Activated CD8-positive, alpha-beta memory T cell treated with anti-CD3 and anti-CD28 coated beads for 36 hours (primary cell): ENCODE measurements around the gene ENHO. TPM values are rescaled to one million over a fixed set of nuclear protein-coding genes. Genes with fewer than 3 reads are reported as not detected.

ENCODE experiments used
- CTCF ChIA-PET: fragments of 350-600 bp; sonication (Branson Sonifier 250); formaldehyde crosslinking; loops from one replicate; lab custom pipeline; 2021; ENCODE audit warnings: antibody characterized with exemption; lab: Charles Lee
- POLR2A ChIA-PET: fragments of 350-600 bp; sonication (Branson Sonifier 250); formaldehyde crosslinking; loops from one replicate; lab custom pipeline; 2021; ENCODE audit warnings: antibody characterized with exemption; lab: Charles Lee
- total RNA-seq, 2 experiments: library from RNA; stranded (reverse); gene quantifications; one replicate each; pipeline ENCODE4 v1.2.3, GENCODE V29; 2021

Gene ENHO
- total RNA-seq, 2 experiments from 2014 or later: 0.38 to 0.61 TPM

GRCh38 chr9:34514816-34515215 lies 8.0 kb downstream of the ENHO start:
- ChIA-PET CTCF (no interaction called here), POLR2A (no interaction called here)

DNA sequence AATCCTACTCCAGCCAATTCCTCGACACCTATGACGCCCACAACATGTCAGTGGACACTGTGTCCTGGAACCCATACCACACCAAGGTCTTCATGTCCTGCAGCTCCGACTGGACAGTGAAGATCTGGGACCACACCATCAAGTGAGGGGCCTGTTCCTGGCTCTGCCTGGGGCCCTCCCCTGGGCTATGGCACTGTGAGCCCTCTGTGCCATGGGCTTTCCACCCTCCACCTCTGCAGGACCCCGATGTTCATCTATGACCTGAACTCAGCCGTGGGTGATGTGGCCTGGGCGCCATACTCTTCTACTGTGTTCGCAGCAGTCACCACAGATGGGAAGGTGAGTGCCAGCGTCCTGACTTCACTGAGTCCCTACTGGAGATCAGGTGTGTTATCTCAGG lies 8.4 kb downstream of the ENHO start:
- ChIA-PET CTCF (no interaction called here), POLR2A (no interaction called here)

GRCh38 chr9:34513567-34514214 lies 9.1 kb downstream of the ENHO start:
- CTCF ChIA-PET: interaction anchor here (1.1 kb wide), 1 partner anchor 75 kb away, joined by 3 read pairs; no protein-coding TSS in a partner anchor

GRCh38 chr9:34512131-34513078 lies 10.4 kb downstream of the ENHO start:
- ChIA-PET CTCF (interaction anchor here (0.9 to 1.0 kb wide), 2 partner anchors 13 kb away, joined by 3 to 4 read pairs; no protein-coding TSS in a partner anchor), POLR2A (no interaction called here)

More at GRCh38 chr9:34513567-34514214, 9.1 kb downstream of the ENHO start:
- POLR2A ChIA-PET: no interaction called here

DNA sequence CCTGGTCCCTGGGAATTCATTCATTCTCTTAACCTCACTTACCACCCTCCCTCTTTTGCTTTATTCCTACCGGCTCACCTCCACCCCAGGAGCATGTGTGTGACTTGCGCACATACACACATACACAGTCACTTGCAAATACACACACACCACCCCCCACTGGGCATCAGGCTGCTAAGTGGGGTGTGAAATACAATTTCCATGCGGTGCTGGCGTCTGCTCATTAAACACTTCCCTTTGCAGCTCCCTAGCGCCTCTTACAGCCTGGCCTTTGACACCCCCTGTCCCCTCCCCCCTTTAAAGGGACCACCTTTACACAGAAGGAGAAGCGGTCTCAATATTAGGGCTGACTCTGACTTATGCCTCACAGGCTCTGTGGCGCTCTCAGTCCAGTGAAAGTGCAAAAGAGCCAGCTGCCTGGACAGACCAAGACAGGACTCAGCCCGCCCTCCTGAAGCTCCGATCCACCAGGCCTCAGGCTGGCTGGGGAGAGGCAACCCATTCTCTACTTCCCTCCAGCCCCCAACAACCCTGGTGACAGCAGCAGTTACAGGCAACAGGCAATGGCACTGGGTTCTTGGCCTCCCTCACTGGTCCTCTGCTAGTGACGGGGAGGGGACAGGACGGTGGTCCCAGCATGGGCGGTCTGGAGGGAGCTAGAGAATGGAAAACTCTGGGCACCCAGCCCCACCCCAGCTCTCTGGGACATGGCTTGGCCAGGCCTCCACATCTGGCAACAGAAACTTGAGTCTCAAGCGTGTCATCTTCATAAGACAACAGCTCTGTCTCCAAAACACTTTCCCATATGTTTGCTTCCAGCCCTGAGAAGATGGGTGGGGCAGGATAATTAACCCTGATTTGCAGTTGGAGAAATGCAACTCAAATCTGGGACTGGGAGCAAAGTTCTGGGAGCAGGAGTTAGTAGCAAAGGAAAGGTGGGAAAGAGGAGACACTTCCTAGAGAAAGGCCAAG lies 12.0 kb downstream of the ENHO start:
- CTCF ChIA-PET: interaction anchor here (0.7 to 1.0 kb wide), 3 partner anchors 10 to 81 kb away, joined by 3 to 4 read pairs (median 3); no protein-coding TSS in a partner anchor
- POLR2A ChIA-PET: no interaction called here

DNA sequence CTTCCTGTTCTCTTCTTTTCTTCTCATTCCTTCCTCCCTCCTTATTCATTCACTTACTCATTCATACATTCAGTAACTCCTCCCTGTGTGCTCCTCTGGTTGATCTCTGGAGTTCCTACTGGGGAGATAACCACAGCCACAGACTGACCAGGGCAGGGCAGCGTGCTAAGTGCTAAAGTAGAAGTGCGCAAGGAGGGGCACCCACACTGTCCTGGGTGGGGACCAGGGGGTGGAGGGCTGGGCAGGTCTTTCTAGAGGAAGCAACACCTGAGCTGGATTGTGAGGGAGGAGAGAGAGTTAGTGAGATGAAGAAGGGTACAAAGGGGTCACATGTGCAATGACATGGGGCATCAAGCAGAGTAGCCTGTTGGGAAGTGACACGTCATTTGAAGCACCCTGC lies 13.8 kb downstream of the ENHO start:
- CTCF ChIA-PET: no interaction called here

DNA sequence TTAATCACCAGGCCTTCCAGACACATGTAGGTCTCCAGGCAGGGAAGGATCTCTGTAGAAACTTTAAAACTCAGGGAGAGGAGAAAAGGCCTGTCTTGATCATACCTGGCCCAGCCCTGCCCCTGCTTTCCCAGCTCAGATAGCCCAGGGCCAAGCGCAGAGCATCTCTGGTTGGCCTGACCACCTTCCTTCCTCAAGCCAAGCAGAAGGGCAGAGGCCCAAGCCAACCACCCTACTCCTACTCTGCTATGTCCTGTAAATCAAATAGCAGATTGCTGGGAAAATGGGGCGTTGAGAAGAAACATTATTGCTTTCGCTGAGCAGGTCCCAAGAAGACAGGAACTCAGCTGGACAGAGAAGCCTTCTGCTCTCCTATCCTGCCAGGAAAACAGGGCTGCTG lies 14.3 kb downstream of the ENHO start:
- ChIA-PET POLR2A (no interaction called here), CTCF (no interaction called here)

More for the DNA sequence above, 13.8 kb downstream of the ENHO start:
- POLR2A ChIA-PET: no interaction called here

DNA sequence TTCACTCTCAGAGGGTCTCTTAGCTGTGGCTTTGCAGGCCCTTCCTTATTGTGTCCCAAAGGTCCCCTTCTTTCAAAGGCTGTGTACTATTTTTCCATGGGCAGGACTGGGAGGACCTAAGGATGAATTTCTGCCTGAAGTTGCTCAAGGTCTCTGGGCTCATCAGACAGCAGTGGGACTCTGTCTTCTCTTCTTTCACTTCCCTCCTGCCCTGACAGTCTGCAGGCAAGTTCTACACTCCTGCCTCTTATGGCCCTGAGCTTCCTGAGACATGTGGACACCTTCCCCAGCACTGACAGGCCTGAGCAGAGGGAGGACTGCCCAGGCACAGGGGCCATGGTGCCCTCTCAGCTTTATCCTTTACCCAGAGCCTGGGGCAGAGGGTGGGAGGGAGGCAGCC lies 14.8 kb downstream of the ENHO start:
- CTCF ChIA-PET: no interaction called here

DNA sequence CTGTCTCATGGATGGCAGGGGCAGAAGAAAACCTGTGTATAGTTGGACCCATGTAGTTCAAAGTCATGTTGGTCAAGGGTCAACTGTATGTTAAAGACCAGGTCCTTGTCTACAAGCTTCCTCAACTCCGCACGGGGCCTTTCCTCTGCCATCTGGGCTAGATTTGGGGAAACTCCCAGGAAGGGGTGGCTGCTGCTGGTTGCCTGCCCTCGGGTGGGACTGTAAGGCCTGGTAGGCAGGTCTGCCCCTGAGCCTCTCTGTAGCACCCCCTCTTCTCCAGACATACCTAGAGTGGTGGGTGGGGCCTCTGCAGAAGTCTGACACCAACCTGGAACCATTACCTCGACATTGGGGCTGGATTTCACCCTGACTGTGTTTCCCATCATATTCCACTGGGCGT lies 15.2 kb downstream of the ENHO start:
- ChIA-PET POLR2A (no interaction called here), CTCF (interaction anchor here (1.5 kb wide), 1 partner anchor 104 kb away, joined by 3 read pairs; no protein-coding TSS in a partner anchor)

More for the DNA sequence above, 14.8 kb downstream of the ENHO start:
- POLR2A ChIA-PET: no interaction called here

DNA sequence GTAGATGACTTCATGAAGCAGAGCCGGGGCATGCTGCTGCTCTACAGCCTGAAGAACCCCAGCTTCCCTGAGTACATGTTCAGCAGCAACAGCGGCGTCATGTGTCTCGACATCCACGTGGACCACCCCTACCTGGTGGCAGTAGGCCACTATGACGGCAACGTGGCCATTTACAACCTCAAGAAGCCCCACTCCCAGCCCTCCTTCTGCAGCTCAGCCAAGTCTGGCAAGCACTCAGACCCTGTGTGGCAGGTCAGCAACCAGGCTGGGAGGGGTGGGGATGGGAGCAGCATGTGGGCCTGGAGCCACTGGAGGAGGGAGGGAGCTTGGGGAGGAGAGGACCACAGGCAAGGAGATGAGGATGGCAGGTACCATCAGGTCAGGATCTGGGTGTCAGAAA lies 16.2 kb downstream of the ENHO start:
- POLR2A ChIA-PET: no interaction called here
- CTCF ChIA-PET: interaction anchor here (1.5 kb wide), 1 partner anchor 103 kb away, joined by 3 read pairs; no protein-coding TSS in a partner anchor

- ChIA-PET POLR2A (no interaction called here), CTCF (interaction anchor here (0.7 kb wide), 1 partner anchor 43 kb away, joined by 3 read pairs; no protein-coding TSS in a partner anchor)
Observed at GRCh38 chr9:34505370-34506120, 17.2 kb downstream of the ENHO start.

- POLR2A ChIA-PET: no interaction called here
- CTCF ChIA-PET: interaction anchor here (0.9 to 2.0 kb wide), 3 partner anchors 40 to 100 kb away, joined by 3 to 7 read pairs (median 4); no protein-coding TSS in a partner anchor
Observed at GRCh38 chr9:34503406-34503805, 19.4 kb downstream of the ENHO start.

GRCh38 chr9:34502891-34503290 lies 19.9 kb downstream of the ENHO start:
- POLR2A ChIA-PET: no interaction called here
- CTCF ChIA-PET: interaction anchor here (1.0 to 2.0 kb wide), 4 partner anchors 15 to 99 kb away, joined by 3 to 7 read pairs (median 4); no protein-coding TSS in a partner anchor

DNA sequence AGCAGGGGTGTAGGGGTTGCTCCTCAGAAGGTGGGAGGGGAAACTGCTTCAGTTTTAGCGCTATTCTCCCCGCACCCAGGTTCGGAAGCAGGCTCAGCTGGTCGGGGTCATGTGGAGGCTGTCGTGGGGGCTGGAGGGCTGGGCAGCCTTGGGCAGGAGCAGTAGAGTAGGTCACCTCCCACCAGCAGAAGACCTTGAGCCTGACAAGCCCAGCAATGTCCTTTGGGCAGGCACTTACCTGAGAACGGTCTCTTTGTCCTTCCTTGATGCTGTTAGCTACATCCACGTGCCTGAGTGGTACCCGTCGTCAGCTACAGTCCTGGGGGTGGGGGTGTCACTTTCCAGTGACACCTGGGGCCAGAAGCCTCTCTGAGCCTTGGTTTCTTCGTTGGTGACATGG lies 20.3 kb downstream of the ENHO start:
- CTCF ChIA-PET: interaction anchor here (1.2 to 2.9 kb wide), 3 partner anchors 14 to 98 kb away, joined by 3 to 21 read pairs (median 5); no protein-coding TSS in a partner anchor
- POLR2A ChIA-PET: no interaction called here

DNA sequence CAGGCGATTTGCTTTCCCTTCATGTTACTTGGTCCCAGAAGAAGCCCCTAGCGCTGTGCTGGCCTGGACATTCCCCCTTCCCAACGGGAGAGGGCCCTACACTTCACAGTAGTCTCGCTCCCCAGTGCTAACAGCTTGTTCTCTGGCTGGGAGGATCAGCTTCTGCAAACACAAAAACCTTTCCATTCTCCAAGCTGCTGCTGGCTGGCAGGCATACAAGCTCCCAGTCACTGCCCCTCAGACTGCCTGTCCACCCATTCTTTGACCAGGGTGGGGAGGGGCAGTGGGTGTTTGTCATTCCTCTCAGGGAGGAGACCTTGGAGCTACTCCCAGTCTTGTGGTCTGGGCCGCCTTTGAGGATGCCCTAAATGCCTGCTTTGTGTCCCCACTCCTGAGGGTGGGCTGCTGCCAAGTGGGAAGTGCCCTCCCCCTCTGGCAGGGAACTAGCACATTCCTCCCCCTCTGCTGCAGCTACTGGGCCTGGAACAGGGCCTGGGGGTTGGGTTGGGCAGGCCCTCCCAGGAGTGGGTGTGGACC lies 20.8 kb downstream of the ENHO start:
- ChIA-PET POLR2A (interaction anchor here (0.6 kb wide), 1 partner anchor 52 kb away, joined by 9 read pairs; no protein-coding TSS in a partner anchor), CTCF (interaction anchor here (1.2 to 2.9 kb wide), 4 partner anchors 14 to 98 kb away, joined by 3 to 21 read pairs (median 6); no protein-coding TSS in a partner anchor)

DNA sequence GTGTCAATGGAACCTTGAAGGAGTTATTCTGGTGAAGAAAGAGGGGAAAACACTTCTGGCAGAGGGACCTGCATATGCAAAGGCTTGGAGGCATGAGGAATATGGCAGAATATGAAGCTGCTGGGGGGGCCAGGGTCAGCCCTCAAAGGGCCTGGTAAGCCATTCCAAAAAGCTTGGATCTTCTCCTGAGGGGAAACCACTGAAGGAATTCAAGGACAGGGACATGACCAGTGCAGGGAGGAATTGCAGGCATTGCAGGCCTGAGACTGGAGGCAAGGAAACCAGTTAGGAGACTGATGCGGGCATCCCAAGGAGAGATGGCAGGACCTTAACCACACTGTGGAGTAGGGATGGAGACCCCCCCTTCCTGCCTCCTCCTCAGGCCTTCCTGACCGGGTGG lies 21.4 kb downstream of the ENHO start:
- CTCF ChIA-PET: interaction anchor here (0.9 to 2.9 kb wide), 10 partner anchors 10 to 97 kb away, joined by 3 to 21 read pairs (median 4); no protein-coding TSS in a partner anchor
- POLR2A ChIA-PET: interaction anchor here (0.6 kb wide), 1 partner anchor 52 kb away, joined by 9 read pairs; no protein-coding TSS in a partner anchor

GRCh38 chr9:34500623-34501267 lies 22.0 kb downstream of the ENHO start:
- ChIA-PET CTCF (interaction anchor here (0.9 to 2.9 kb wide), 11 partner anchors 9 to 96 kb away, joined by 3 to 21 read pairs (median 4); no protein-coding TSS in a partner anchor), POLR2A (no interaction called here)
